ENCODE measurements around the gene ATP5F1E. TPM values are rescaled to one million over a fixed set of nuclear protein-coding genes. Genes with fewer than 3 reads are reported as not detected.
"Not testable (repeated sequence)": the region's sequence is repeated elsewhere in the genome, so short reads cannot be mapped to it uniquely, and the experiment has no call there.

The ATP5F1E gene
- total and polyA plus RNA-seq, 7 donors: 57.1 to 88.5 (median 72.1) TPM

DNA sequence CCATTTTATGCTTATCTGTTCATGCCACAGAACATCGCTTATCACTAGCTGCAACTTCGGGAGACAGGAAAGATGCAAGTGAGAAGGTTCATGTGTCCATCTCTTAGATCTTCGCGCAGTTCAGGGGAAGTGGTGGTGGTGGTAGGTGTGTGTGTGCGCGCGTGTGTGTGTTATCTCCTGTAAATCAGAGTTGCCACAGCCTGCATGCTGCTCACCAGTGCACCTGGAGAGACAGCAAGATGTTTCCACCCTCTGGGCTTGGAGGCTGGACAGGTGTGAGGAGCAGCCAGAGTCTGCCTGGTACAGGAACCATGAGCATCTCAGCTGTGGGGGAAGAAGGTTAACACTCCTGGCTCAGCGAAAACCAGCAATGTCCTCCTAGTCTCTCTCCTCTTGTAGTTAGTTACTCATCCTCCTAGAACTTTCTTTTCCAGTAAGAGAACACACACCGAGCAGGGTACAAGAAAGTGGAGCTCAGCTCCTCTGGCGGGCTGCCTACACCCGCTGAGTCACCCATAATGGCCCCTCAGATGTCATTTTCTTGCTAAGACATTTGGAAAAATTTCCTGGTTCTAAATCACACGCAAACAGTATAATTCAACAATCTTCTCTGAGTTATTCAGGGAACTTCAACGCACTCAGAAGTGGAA is 18.1 kb downstream of the ATP5F1E start:
- no peak overlapping the region for H3K4me3 ChIP-seq
- intact Hi-C loops (cut with DNase I): no loop called here
- H3K36me3 ChIP-seq (ENCODE audit: insufficient read depth in 1 of 2, low read depth in 1 of 2): no peaks in the 10 kb centered on the region
- 77 to 89% (median 82%) methylated on average over 13 of the region's 13 CpGs for WGBS, 3 donors
- peaks cover 3% of the 10 kb centered on the region for H3K4me1 ChIP-seq
- TF ChIP-seq CTCF (IDR thresholded peaks at IDR 0.05): no peak
- no peaks in the 10 kb centered on the region for H3K9me3 ChIP-seq
- DNase-seq (no peak), ATAC-seq (no peak)
- H3K27me3 ChIP-seq (ENCODE audit: insufficient read depth in 3 of 3, low read length in 2 of 3): no peaks in the 10 kb centered on the region
- no peak overlapping the region for H3K27ac ChIP-seq

DNA sequence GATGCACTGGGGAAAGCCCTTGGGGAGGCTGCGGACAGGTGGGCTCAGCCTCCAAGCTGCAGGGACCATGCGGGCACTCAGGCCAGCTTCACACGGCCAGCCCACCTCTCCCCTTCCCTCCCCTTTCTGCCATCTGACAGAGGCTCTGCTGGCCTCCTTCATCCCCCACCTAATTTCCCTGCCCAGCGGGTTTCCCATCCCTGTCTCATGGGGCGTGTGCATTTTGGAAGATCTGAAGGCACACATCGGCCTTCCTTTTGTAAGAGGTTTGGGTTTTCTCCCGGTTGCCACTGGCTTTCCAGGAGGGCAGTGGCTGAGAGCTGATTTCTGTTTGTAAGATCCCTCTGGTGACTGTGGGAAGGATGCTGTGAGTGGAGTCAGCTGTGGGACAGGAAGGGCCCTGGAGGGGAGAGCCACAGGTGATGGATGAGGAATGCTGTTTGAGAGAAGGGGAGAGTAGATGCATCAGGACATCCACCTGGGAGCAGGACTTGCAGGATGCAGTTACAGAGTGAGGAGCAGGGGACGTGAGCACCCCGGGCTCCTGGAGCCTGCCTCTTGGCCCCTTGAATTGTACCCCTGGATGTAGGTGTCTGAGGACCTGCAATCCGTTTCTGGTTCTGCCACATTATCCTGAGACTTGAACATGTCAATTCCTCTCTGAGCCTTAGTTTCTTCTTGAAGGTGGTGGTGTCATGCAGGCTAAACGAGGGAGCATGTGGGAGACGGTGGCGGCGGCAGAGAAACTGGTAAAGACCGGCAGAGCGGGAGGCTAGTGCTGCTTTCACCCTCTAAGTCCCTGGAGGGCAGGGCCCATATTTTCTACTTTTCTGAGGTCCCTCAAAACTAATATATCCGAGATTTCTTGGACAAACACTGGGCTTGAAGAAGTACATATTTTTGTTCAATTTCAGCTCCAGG is 18.8 kb downstream of the ATP5F1E start:
- no peak for DNase-seq
- Histone ChIP-seq H3K4me3 (no peak overlapping the region), H3K36me3 (ENCODE audit: insufficient read depth in 1 of 2, low read depth in 1 of 2) (no peaks in the 10 kb centered on the region), H3K4me1 (peaks cover 3% of the 10 kb centered on the region), H3K27ac (no peak overlapping the region), H3K9me3 (no peaks in the 10 kb centered on the region), H3K27me3 (ENCODE audit: insufficient read depth in 3 of 3, low read length in 2 of 3) (no peaks in the 10 kb centered on the region)
- intact Hi-C loops (cut with DNase I): no loop called here
- no peak for ATAC-seq
- no peak for TF ChIP-seq CTCF (IDR thresholded peaks at IDR 0.05)
- WGBS, 3 donors: 85 to 87% (median 86%) methylated on average over 16 to 17 of the region's 17 CpGs

GRCh38 chr20:59011874-59012157 is 20.3 kb downstream of the ATP5F1E start:
- H3K4me3 ChIP-seq; DNase-seq; H3K27me3 ChIP-seq (ENCODE audit: insufficient read depth in 3 of 3, low read length in 2 of 3); H3K27ac ChIP-seq; ATAC-seq; H3K36me3 ChIP-seq (ENCODE audit: insufficient read depth in 1 of 2, low read depth in 1 of 2); H3K9me3 ChIP-seq; H3K4me1 ChIP-seq; intact Hi-C loops (cut with DNase I): not testable (repeated sequence)
- WGBS, 3 donors: 86 to 95% (median 89%) methylated on average over 3 of the region's 3 CpGs

GRCh38 chr20:59010995-59011873 is 20.9 kb downstream of the ATP5F1E start:
- no peak overlapping the region for H3K4me3 ChIP-seq
- H3K4me1 ChIP-seq: peaks cover 5% of the 10 kb centered on the region
- no peak for DNase-seq
- ATAC-seq: no peak
- H3K27me3 ChIP-seq (ENCODE audit: insufficient read depth in 3 of 3, low read length in 2 of 3): no peaks in the 10 kb centered on the region
- TF ChIP-seq CTCF (IDR thresholded peaks at IDR 0.05): no peak
- intact Hi-C loops (cut with DNase I): no loop called here
- no peaks in the 10 kb centered on the region for H3K9me3 ChIP-seq
- no peak overlapping the region for H3K27ac ChIP-seq
- no peaks in the 10 kb centered on the region for H3K36me3 ChIP-seq (ENCODE audit: insufficient read depth in 1 of 2, low read depth in 1 of 2)
- 45 to 56% (median 46%) methylated on average over 17 of the region's 17 CpGs for WGBS, 3 donors

Measured in psoas muscle (tissue), 8 donors.